Progenitor cell of endocrine pancreas (in vitro differentiated cells): ENCODE measurements around the gene KMT2C. TPM values are rescaled to one million over a fixed set of nuclear protein-coding genes. Genes with fewer than 3 reads are reported as not detected.

Experiments
- DNase-seq: peaks from one replicate; pipeline ENCODE4 v3.0.0; 2021; ENCODE audit warnings: low spot score; ENCODE audit not compliant: unreplicated experiment
- H3K27ac Mint-ChIP-seq: 2 replicates; pipeline ENCODE4 v1.8.0; 2021; ENCODE audit warnings: mild to moderate bottlenecking, moderate library complexity, mixed read lengths
- H3K27me3 Mint-ChIP-seq: 2 replicates; pipeline ENCODE4 v1.8.0; 2021; ENCODE audit warnings: mixed read lengths
- H3K36me3 Mint-ChIP-seq: 2 replicates; pipeline ENCODE4 v1.8.0; 2022; ENCODE audit warnings: mixed read lengths; ENCODE audit not compliant: insufficient read depth
- H3K4me1 Mint-ChIP-seq: 2 replicates; pipeline ENCODE4 v1.8.0; 2021; ENCODE audit warnings: low read depth, mixed read lengths
- H3K4me3 Mint-ChIP-seq: 2 replicates; pipeline ENCODE4 v1.8.0; 2021; ENCODE audit warnings: low read depth, mild to moderate bottlenecking, moderate library complexity, mixed read lengths
- H3K9me3 Mint-ChIP-seq: 2 replicates; pipeline ENCODE4 v1.8.0; 2021; ENCODE audit warnings: low read depth, mixed read lengths
- CTCF ChIP-seq: fragments of 200-600 bp; sonication (generic); IDR thresholded peaks from one replicate; pipeline ENCODE4 v1.5.0; 2021; ENCODE audit warnings: antibody characterized with exemption, mild to moderate bottlenecking; ENCODE audit not compliant: unreplicated experiment
- total RNA-seq: library from RNA; stranded (reverse); gene quantifications from 2 replicates; pipeline ENCODE4 v1.2.1, GENCODE V29; 2021

KMT2C gene
- total RNA-seq, 1 donor from 2014 or later = 75.9 TPM

- Mint-ChIP-seq H3K4me1 (peaks cover 7% of the 10 kb centered on the region), H3K4me3 (no peak overlapping the region), H3K27ac (no peak overlapping the region), H3K9me3 (peaks cover 7% of the 10 kb centered on the region), H3K27me3 (no peaks in the 10 kb centered on the region), H3K36me3 (peaks cover 9% of the 10 kb centered on the region)
- DNase-seq = no peak
- TF ChIP-seq CTCF = no peak
Measured at GRCh38 chr7:152342796-152343195, 93.0 kb downstream of the KMT2C start.

- Mint-ChIP-seq H3K27me3 (no peaks in the 10 kb centered on the region), H3K4me1 (peaks cover 7% of the 10 kb centered on the region), H3K27ac (no peak overlapping the region), H3K36me3 (peaks cover 3% of the 10 kb centered on the region), H3K4me3 (no peak overlapping the region), H3K9me3 (peaks cover under 1% of the 10 kb centered on the region)
- no peak for TF ChIP-seq CTCF
- DNase-seq = no peak
Measured at GRCh38 chr7:152341914-152342236, 93.9 kb downstream of the KMT2C start.

- no peaks in the 10 kb centered on the region for H3K9me3 Mint-ChIP-seq
- no peak overlapping the region for H3K4me3 Mint-ChIP-seq
- no peak for DNase-seq
- H3K36me3 Mint-ChIP-seq = peaks cover 1% of the 10 kb centered on the region
- TF ChIP-seq CTCF = peak; percentile 47
- peaks cover 7% of the 10 kb centered on the region for H3K4me1 Mint-ChIP-seq
- no peaks in the 10 kb centered on the region for H3K27me3 Mint-ChIP-seq
- H3K27ac Mint-ChIP-seq = peak overlapping the region; percentile 81
Measured at GRCh38 chr7:152341039-152341913, 94.5 kb downstream of the KMT2C start.

DNA sequence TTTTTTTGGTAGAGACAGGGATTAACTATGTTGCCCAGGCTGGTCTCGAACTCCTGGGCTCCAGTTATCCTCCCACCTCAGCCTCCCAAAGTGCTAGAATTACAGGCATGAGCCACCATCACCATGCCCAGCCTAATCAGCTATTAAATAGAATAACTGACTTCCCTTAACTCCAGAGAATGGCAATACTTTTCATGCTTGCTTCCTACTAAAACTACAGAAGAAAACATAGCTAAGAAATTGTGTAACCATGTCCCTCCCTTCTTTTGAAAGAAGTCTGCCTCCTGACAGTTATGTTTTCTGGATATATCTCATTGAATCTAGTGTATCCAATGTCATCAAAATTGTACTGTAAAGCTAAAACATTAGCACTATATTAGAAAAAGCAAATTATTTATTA lies 95.6 kb downstream of the KMT2C start:
- peaks cover 7% of the 10 kb centered on the region for H3K4me1 Mint-ChIP-seq
- no peaks in the 10 kb centered on the region for H3K9me3 Mint-ChIP-seq
- no peak overlapping the region for H3K27ac Mint-ChIP-seq
- H3K36me3 Mint-ChIP-seq = no peaks in the 10 kb centered on the region
- H3K27me3 Mint-ChIP-seq = no peaks in the 10 kb centered on the region
- no peak for DNase-seq
- no peak overlapping the region for H3K4me3 Mint-ChIP-seq
- TF ChIP-seq CTCF = no peak

- Mint-ChIP-seq H3K4me3 (no peak overlapping the region), H3K36me3 (no peaks in the 10 kb centered on the region), H3K4me1 (peaks cover 7% of the 10 kb centered on the region), H3K9me3 (no peaks in the 10 kb centered on the region), H3K27me3 (no peaks in the 10 kb centered on the region), H3K27ac (no peak overlapping the region)
- no peak for DNase-seq
- TF ChIP-seq CTCF = no peak
Measured at GRCh38 chr7:152338561-152338960, 97.2 kb downstream of the KMT2C start.
